SU-DHL-6 (cell line): ENCODE data around the gene DCLRE1C.

Source experiments
- EZH2phosphoT487 ChIP-seq: fragments of 200-600 bp; sonication (generic), shearing (Covaris generic); conservative IDR thresholded peaks from 2 replicates; pipeline ENCODE4 v1.6.1; 2018; ENCODE audit warnings: mild to moderate bottlenecking, antibody characterized with exemption, low read length, moderate library complexity, mixed read lengths
- TF ChIP-seq, protein P1 (sequence below): fragments of 200-600 bp; sonication (generic); IDR thresholded peaks from one replicate; pipeline ENCODE4 v1.5.1; 2017; ENCODE audit warnings: antibody characterized with exemption, mild to moderate bottlenecking, low read length, moderate library complexity; ENCODE audit not compliant: insufficient read depth, poor library complexity, severe bottlenecking

DNA sequence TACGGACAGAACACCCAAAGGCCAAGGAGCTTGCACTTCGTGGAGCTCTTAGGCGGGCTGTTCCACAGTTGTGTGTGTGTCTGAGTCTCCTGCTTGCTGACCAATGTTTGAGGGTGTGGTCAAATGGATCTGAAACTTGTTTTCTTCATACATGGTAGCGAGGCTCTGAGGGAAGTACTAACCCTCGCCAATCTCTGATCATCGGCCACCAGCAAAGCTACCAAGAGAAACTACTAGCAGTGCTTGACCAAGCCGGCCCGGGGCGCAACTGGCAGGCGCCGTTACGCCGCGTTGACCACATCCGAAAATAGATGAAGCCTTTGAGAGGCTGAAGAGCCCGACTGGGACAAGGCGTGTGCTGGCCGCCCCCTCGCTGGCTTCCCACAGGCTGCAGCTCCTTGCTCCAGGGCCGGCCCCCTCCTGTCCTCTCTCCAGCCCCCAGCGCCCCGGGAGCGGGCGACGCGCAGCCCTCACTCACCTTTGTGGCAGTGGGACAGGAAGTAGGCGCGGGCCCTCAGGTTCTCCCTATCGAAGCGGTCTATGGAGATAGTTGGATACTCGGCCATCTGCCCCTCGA, 384 bp downstream of the DCLRE1C start:
- TF ChIP-seq, protein P1, sequence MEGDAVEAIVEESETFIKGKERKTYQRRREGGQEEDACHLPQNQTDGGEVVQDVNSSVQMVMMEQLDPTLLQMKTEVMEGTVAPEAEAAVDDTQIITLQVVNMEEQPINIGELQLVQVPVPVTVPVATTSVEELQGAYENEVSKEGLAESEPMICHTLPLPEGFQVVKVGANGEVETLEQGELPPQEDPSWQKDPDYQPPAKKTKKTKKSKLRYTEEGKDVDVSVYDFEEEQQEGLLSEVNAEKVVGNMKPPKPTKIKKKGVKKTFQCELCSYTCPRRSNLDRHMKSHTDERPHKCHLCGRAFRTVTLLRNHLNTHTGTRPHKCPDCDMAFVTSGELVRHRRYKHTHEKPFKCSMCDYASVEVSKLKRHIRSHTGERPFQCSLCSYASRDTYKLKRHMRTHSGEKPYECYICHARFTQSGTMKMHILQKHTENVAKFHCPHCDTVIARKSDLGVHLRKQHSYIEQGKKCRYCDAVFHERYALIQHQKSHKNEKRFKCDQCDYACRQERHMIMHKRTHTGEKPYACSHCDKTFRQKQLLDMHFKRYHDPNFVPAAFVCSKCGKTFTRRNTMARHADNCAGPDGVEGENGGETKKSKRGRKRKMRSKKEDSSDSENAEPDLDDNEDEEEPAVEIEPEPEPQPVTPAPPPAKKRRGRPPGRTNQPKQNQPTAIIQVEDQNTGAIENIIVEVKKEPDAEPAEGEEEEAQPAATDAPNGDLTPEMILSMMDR, result no peak
- no peak for TF ChIP-seq EZH2phosphoT487
